GM06990 (cell line): ENCODE results near the gene INO80C.

Experiments used
- DNase-seq: peaks from one replicate; pipeline ENCODE4 v3.0.0-alpha.2; 2011; ENCODE audit not compliant: insufficient read length; ENCODE audit errors: extremely low read depth
- H3K27me3 ChIP-seq: replicated peaks from 2 replicates; pipeline ENCODE4 v1.6.0; 2011; ENCODE audit warnings: low read length; ENCODE audit not compliant: control insufficient read depth, insufficient read depth
- H3K36me3 ChIP-seq: 2 replicates; pipeline ENCODE4 v1.5.1; 2011; ENCODE audit warnings: low read length; ENCODE audit not compliant: control insufficient read depth, insufficient read depth
- H3K4me3 ChIP-seq: replicated peaks from 2 replicates; pipeline ENCODE4 v1.5.1; 2011; ENCODE audit warnings: low read depth, mild to moderate bottlenecking, control low read depth, low read length
- CTCF ChIP-seq: IDR thresholded peaks from 2 replicates; pipeline ENCODE4 v1.5.1; 2011; ENCODE audit warnings: low read length, control low read depth, mild to moderate bottlenecking, inconsistent platforms; ENCODE audit not compliant: insufficient read depth, poor library complexity, severe bottlenecking

Gene INO80C

GRCh38 chr18:35514752-35515459, 17.1 kb upstream of the INO80C start:
- H3K36me3 ChIP-seq = no peaks in the 10 kb centered on the region
- no peak for TF ChIP-seq CTCF
- DNase-seq = no peak
- no peak overlapping the region for H3K4me3 ChIP-seq
- no peaks in the 10 kb centered on the region for H3K27me3 ChIP-seq

GRCh38 chr18:35514283-35514682, 16.5 kb upstream of the INO80C start:
- Histone ChIP-seq H3K4me3 (no peak overlapping the region), H3K36me3 (no peaks in the 10 kb centered on the region), H3K27me3 (no peaks in the 10 kb centered on the region)
- TF ChIP-seq CTCF = no peak
- DNase-seq = no peak

- H3K4me3 ChIP-seq = no peak overlapping the region
- H3K27me3 ChIP-seq = no peaks in the 10 kb centered on the region; the same call in 1 of the 2 replicates
- H3K36me3 ChIP-seq = no peaks in the 10 kb centered on the region
- DNase-seq = no peak
- TF ChIP-seq CTCF = no peak
Observed at GRCh38 chr18:35513181-35513936, 15.6 kb upstream of the INO80C start.

- H3K27me3 ChIP-seq = no peaks in the 10 kb centered on the region; the same call in 1 of the 2 replicates
- no peak for TF ChIP-seq CTCF
- DNase-seq = no peak
- no peak overlapping the region for H3K4me3 ChIP-seq
- H3K36me3 ChIP-seq = no peaks in the 10 kb centered on the region
Observed at GRCh38 chr18:35512761-35513160, 15.0 kb upstream of the INO80C start.

GRCh38 chr18:35511833-35512232, 14.1 kb upstream of the INO80C start:
- Histone ChIP-seq H3K4me3 (no peak overlapping the region), H3K27me3 (no peaks in the 10 kb centered on the region; the same call in 1 of the 2 replicates), H3K36me3 (no peaks in the 10 kb centered on the region)
- peak; percentile 35 for TF ChIP-seq CTCF
- DNase-seq = no peak
